SU-DHL-6 (cell line): ENCODE results near the gene IAPP.

Experiments used
- CTCF ChIP-seq: fragments of 200-600 bp; sonication (generic); IDR thresholded peaks from one replicate; pipeline ENCODE4 v1.5.1; 2017; ENCODE audit warnings: antibody characterized with exemption, mild to moderate bottlenecking, low read length, moderate library complexity; ENCODE audit not compliant: insufficient read depth, poor library complexity, severe bottlenecking
- EZH2phosphoT487 ChIP-seq: fragments of 200-600 bp; sonication (generic), shearing (Covaris generic); conservative IDR thresholded peaks from 2 replicates; pipeline ENCODE4 v1.6.1; 2018; ENCODE audit warnings: mild to moderate bottlenecking, antibody characterized with exemption, low read length, moderate library complexity, mixed read lengths

GRCh38 chr12:21323736-21324135, 49.0 kb upstream of the IAPP start:
- TF ChIP-seq CTCF (no peak), EZH2phosphoT487 (no peak)
